RWPE2 (cell line): ENCODE measurements around the gene THUMPD3.
A peak's percentile ranks its signal among the peaks of the same experiment; 100 is the strongest.

Experiments
- ATAC-seq: fragments of 200-7000 bp; cut with Tn5 transposase; 3 replicates; pipeline ENCODE4 v1.9.1; 2021; ENCODE audit warnings: low read depth
- DNase-seq: peaks from one replicate; pipeline ENCODE4 v3.0.0-alpha.2; 2020; ENCODE audit warnings: low spot score
- H3K27ac ChIP-seq: fragments of 450-650 bp; 2 replicates; pipeline ENCODE4 v1.5.1; 2017; ENCODE audit warnings: mild to moderate bottlenecking; ENCODE audit not compliant: poor library complexity, severe bottlenecking
- H3K27me3 ChIP-seq: fragments of 250-450 bp; sonication (Bioruptor Pico); 2 replicates; pipeline ENCODE4 v1.5.1; 2021; ENCODE audit warnings: mild to moderate bottlenecking, moderate library complexity; ENCODE audit not compliant: insufficient read depth, poor library complexity, severe bottlenecking
- H3K36me3 ChIP-seq: fragments of 250-450 bp; sonication (Bioruptor Pico); 2 replicates; pipeline ENCODE4 v1.5.1; 2020; ENCODE audit warnings: low read depth, mild to moderate bottlenecking, moderate library complexity
- H3K4me1 ChIP-seq: fragments of 250-450 bp; sonication (Bioruptor Pico); 2 replicates; pipeline ENCODE4 v1.5.1; 2021; ENCODE audit warnings: mild to moderate bottlenecking, moderate library complexity; ENCODE audit not compliant: insufficient read depth, poor library complexity, severe bottlenecking
- H3K4me3 ChIP-seq: fragments of 250-450 bp; sonication (Bioruptor Pico); 2 replicates; pipeline ENCODE4 v1.5.1; 2021; ENCODE audit warnings: mild to moderate bottlenecking, moderate library complexity; ENCODE audit not compliant: severe bottlenecking
- H3K9me3 ChIP-seq: fragments of 250-450 bp; sonication (Bioruptor Pico); 2 replicates; pipeline ENCODE4 v1.5.1; 2021; ENCODE audit warnings: mild to moderate bottlenecking, moderate library complexity; ENCODE audit not compliant: severe bottlenecking
- TF ChIP-seq, protein P1 (sequence below): fragments of 450-650 bp; IDR thresholded peaks from one replicate; pipeline ENCODE4 v1.5.1; 2017; ENCODE audit warnings: mild to moderate bottlenecking, moderate library complexity; ENCODE audit not compliant: poor library complexity, severe bottlenecking

Gene THUMPD3

DNA sequence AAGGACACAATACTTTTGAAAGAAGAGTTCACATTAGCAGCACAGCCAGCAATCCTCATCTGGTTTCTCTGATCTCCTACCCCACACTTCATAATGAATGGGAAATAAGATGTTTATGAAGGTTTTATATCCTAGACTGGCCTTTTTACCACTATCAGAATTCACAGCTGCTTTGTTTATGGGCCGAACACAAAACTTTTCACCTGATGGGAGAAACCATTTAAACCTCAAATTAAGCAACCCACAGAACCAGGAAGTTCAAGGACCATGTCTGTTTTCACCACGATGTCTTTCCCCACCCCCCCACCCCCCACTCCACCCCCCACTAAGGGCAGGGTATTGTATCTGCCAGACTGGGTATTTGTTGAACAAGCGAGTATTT, 23.2 kb downstream of the THUMPD3 start:
- no peak overlapping the region for H3K4me3 ChIP-seq
- no peaks in the 10 kb centered on the region for H3K27me3 ChIP-seq
- H3K4me1 ChIP-seq, result peaks cover 5% of the 10 kb centered on the region
- ATAC-seq, result no peak
- no peaks in the 10 kb centered on the region for H3K9me3 ChIP-seq
- no peak overlapping the region for H3K27ac ChIP-seq
- DNase-seq, result no peak
- TF ChIP-seq, protein P1, sequence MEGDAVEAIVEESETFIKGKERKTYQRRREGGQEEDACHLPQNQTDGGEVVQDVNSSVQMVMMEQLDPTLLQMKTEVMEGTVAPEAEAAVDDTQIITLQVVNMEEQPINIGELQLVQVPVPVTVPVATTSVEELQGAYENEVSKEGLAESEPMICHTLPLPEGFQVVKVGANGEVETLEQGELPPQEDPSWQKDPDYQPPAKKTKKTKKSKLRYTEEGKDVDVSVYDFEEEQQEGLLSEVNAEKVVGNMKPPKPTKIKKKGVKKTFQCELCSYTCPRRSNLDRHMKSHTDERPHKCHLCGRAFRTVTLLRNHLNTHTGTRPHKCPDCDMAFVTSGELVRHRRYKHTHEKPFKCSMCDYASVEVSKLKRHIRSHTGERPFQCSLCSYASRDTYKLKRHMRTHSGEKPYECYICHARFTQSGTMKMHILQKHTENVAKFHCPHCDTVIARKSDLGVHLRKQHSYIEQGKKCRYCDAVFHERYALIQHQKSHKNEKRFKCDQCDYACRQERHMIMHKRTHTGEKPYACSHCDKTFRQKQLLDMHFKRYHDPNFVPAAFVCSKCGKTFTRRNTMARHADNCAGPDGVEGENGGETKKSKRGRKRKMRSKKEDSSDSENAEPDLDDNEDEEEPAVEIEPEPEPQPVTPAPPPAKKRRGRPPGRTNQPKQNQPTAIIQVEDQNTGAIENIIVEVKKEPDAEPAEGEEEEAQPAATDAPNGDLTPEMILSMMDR, result no peak
- peaks cover 94% of the 10 kb centered on the region for H3K36me3 ChIP-seq

DNA sequence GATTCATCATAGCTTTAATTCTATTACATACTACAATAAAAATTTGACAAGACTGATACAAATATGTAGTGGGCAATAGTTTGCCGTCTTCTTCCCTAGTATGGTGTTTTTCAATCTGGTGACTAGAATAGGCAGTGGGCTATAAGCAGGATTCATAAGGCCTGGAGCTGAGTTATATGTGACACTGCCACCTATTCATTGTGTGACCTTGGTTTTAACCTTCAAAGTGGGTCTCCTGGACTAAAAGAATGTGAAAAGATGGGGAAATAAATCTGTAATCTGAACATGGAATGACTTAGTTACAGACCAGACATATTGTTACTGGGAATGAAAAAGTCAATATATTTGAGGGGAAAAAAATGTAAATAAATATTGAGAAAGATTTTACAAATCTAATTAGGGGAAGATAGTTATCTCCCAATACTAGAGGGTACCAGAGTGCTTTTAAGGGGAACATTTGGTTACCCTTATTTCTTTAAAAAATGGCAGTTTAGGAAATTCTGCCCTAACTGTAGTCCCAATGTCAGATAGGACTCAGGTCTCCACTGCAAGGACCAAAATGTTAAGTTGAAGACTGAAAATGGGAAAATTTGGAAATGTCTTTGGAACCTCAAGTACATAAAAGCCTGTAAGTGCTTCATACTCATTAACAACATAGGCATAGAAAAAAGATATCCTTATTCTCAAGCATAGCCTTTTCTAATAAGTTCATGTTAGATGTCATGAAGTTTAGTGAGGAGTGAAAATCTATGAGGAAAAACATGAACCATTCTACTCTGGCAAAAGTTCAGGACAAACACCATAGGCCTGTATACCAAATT, 23.9 kb downstream of the THUMPD3 start:
- H3K27ac ChIP-seq, result peak overlapping the region; percentile 33
- DNase-seq, result no peak
- peaks cover 5% of the 10 kb centered on the region for H3K4me1 ChIP-seq
- no peaks in the 10 kb centered on the region for H3K9me3 ChIP-seq
- no peaks in the 10 kb centered on the region for H3K27me3 ChIP-seq
- H3K36me3 ChIP-seq, result peaks cover 97% of the 10 kb centered on the region
- TF ChIP-seq, protein P1, result no peak
- no peak for ATAC-seq
- H3K4me3 ChIP-seq, result no peak overlapping the region

DNA sequence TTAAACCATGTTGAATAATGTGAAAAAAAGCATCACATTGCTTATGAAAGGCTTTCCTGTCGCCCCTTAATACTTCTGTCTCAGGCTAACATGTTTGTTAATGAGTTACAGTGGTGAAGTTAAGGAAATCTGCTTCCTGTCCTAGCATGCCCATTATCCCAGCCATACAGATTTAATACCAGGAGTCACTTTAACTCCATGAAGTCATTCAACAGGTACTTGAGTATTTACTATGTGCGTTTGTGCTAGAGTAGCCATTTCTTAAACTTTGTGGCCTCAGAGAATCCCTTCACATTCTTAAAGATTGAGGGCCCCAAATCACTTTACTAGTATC, 24.4 kb downstream of the THUMPD3 start:
- DNase-seq (no peak), ATAC-seq (peak; percentile 20; the same call in 1 of the 3 replicates)
- no peaks in the 10 kb centered on the region for H3K9me3 ChIP-seq
- TF ChIP-seq, protein P1, result no peak
- H3K4me3 ChIP-seq, result no peak overlapping the region
- H3K4me1 ChIP-seq, result peaks cover 5% of the 10 kb centered on the region
- H3K27ac ChIP-seq, result peak overlapping the region; percentile 33
- H3K36me3 ChIP-seq, result peaks cover 98% of the 10 kb centered on the region
- H3K27me3 ChIP-seq, result no peaks in the 10 kb centered on the region

DNA sequence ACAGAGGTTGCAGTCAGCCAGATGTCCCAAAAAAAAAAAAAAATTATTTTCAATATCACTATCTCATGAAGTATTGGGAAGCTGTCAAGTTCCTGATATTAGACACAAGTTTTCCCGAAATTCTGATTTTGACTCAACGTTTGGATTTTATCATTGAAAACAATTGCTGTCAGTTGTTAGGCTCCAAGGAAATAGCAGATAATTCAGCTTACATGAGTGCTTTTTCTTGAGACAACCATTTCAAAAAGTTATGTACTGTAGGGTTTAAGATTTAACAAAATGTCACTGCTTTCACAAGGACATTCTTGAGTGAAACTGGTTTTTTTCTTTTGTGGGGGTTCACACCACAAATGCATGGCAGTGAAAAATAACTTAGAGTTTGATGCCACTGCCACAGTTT, 25.3 kb downstream of the THUMPD3 start:
- no peak for ATAC-seq
- H3K36me3 ChIP-seq, result peaks cover 98% of the 10 kb centered on the region
- no peaks in the 10 kb centered on the region for H3K27me3 ChIP-seq
- DNase-seq, result no peak
- H3K27ac ChIP-seq, result peak overlapping the region; percentile 33
- H3K4me3 ChIP-seq, result no peak overlapping the region
- peaks cover 5% of the 10 kb centered on the region for H3K4me1 ChIP-seq
- TF ChIP-seq, protein P1, result no peak
- H3K9me3 ChIP-seq, result no peaks in the 10 kb centered on the region
